Epithelial cell of proximal tubule (primary cell): ENCODE data around the gene CD300LF. TPM values are rescaled to one million over a fixed set of nuclear protein-coding genes. Genes with fewer than 3 reads are reported as not detected.

Experiments used
- DNase-seq: peaks from one replicate; pipeline ENCODE4 v3.0.0-alpha.2; 2011; ENCODE audit warnings: low read depth
- H3K4me3 ChIP-seq: 2 replicates; pipeline ENCODE4 v1.5.1; 2011; ENCODE audit warnings: low read depth, mild to moderate bottlenecking, low read length
- CTCF ChIP-seq: conservative IDR thresholded peaks from 2 replicates; pipeline ENCODE4 v1.5.1; 2012; ENCODE audit warnings: low read depth, mild to moderate bottlenecking, low read length
- total RNA-seq: library from RNA; depleted of rRNA; stranded (reverse); fragments of >200 nt; gene quantifications from 2 replicates; pipeline ENCODE4 v1.2.3, GENCODE V29; 2015

CD300LF gene
- total RNA-seq, 1 donor from 2014 or later, result not detected

- H3K4me3 ChIP-seq, result no peak overlapping the region
- DNase-seq, result no peak
- TF ChIP-seq CTCF, result peak; percentile 51
Observed at GRCh38 chr17:74737299-74738050, 24.8 kb upstream of the CD300LF start.

GRCh38 chr17:74736513-74737298 is 24.0 kb upstream of the CD300LF start, which contains the start of gene RAB37:
Gene RAB37, plus strand, starts transcription at chr17:74737256. Its CDS starts 17 bp downstream, at chr17:74737273.
- peak; percentile 46 for TF ChIP-seq CTCF
- no peak for DNase-seq
- peak within 1 kb of the TSS; percentile 35 for H3K4me3 ChIP-seq

- DNase-seq, result no peak
- TF ChIP-seq CTCF, result no peak
Observed at GRCh38 chr17:74734256-74734655, 21.5 kb upstream of the CD300LF start.

GRCh38 chr17:74733365-74734122 is 20.8 kb upstream of the CD300LF start:
- DNase-seq, result no peak
- TF ChIP-seq CTCF, result no peak
- no peak overlapping the region for H3K4me3 ChIP-seq

More at GRCh38 chr17:74734256-74734655, 21.5 kb upstream of the CD300LF start:
- H3K4me3 ChIP-seq, result no peak overlapping the region

GRCh38 chr17:74732042-74732867 is 19.5 kb upstream of the CD300LF start:
- no peak for DNase-seq
- H3K4me3 ChIP-seq, result no peak overlapping the region
- TF ChIP-seq CTCF, result no peak

- TF ChIP-seq CTCF, result no peak
- no peak for DNase-seq
- H3K4me3 ChIP-seq, result no peak overlapping the region
Observed at GRCh38 chr17:74731347-74731605, 18.6 kb upstream of the CD300LF start.
